GM18502 (cell line): ENCODE data around the gene LGI1.

Experiments used
- ATAC-seq: cut with Tn5 transposase; IDR thresholded peaks from one replicate; pipeline ENCODE4 v1.9.1; 2021; ENCODE audit warnings: mild to moderate bottlenecking; ENCODE audit not compliant: unreplicated experiment, poor library complexity

LGI1 gene

DNA sequence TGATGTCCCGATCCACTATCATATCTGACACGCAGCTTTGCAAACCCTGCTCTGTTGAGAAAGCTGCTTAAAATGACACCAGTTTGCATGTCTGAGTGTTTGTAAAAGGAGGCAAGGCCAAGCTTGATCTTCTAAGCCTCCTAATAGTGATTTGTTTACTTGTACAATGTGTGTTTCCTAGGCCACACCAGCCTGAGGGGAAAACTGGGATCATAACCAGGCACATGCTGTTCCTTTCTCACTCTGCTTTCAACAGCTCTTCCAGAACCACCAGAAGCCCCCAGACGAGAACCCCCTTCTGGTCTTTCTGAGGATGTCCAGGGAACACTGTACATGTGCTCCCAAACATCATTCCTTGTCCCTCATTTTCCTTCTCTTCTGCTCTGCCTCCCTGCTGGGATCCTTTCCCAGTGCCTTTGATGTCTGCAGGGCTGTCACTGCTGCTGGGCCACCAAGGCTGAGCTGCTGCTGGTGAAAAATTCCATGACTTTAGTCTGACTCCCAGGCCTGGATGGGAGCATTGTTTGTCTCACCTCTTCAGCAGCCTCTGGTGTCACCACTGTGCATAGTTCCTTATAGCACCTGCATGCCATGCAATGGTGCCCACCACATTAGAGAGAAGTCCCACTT, 4.0 kb upstream of the LGI1 start:
- no peak for ATAC-seq

DNA sequence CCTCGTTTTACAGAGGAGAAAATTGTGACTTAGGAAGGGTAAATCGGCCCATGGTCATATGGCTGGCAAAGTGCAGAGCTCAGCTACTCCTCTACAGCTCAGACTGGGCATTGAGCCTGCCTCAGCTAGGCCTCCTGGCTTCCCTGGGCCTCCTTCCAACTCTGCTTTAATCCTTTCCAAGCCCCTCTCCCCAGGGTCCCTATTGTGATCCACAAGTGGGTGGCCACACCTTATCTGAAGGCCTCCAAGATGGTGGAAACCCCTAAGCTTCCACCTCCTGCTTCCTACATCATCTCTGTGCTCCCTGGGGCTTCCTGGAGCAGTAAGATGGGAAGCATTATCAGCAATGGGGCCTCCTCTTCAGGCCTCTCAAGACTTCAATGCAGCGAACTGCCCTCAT, 3.0 kb upstream of the LGI1 start:
- ATAC-seq, result no peak

- ATAC-seq, result no peak
These were observed 2.2 kb upstream of the LGI1 start for GRCh38 chr10:93755443-93756116.

DNA sequence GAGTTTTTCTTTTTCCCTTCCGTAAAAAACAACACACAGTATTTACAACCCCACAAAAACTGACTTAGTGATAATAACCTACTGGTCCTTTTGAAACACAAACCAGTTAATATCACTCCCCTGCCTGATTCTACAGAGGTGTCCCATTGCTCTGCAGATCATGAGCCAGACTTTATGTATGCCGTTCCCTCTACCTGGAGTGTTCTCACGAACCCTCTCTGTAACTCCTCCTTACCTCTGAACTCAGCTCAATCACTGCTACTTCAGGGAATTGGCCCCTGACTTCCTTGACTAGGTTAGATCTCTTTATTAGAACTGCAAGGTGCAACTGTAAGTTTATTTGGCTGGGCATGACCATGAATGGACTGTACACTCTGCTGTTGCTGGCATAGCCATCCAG, 1.6 kb upstream of the LGI1 start:
- no peak for ATAC-seq

- no peak for ATAC-seq
These were observed 600 bp upstream of the LGI1 start for GRCh38 chr10:93757136-93757535.

- ATAC-seq, result no peak
These were observed 761 bp downstream of the LGI1 start for GRCh38 chr10:93758508-93758885.

GRCh38 chr10:93758891-93759410, 1.2 kb downstream of the LGI1 start:
- no peak for ATAC-seq

DNA sequence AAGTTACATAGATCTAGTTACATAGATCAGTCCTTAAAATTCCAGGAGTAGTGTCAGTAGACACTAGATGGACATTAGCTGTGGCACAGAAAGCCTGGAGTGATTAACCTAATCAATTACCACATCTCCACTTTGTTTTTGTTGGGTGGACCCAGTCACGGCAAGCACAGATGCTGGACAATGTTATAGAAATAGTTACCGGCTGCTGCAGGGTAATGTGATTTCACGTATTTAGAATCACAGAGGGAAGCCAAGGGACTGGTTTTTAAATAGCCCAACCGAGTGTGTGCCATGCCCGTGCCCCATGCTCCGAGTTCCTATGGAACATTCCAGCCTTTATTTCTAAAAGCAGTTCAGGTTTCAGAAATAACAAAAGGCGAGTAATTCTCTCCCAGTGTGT, 2.8 kb downstream of the LGI1 start:
- no peak for ATAC-seq

GRCh38 chr10:93762979-93763391, 5.2 kb downstream of the LGI1 start:
- ATAC-seq, result no peak

DNA sequence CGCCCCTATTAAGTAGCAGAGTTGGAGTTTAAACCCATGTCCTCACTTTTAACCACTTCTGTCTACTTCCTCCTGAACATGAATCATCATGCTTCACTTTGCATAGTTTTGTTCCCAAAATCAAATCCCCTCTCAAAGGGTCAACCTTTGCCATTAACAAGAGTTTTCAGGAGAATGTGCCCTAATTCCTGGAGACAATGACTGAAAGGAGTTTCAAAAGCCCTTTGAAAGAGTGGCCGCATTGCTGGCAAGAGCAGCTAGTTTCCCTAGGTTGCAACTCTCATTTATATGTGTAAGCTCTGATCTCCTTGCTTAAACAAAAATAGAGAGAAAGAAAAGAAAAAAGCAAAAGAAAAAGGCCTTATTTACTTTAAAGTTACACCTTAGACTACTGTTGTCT, 9.2 kb downstream of the LGI1 start:
- ATAC-seq, result no peak

DNA sequence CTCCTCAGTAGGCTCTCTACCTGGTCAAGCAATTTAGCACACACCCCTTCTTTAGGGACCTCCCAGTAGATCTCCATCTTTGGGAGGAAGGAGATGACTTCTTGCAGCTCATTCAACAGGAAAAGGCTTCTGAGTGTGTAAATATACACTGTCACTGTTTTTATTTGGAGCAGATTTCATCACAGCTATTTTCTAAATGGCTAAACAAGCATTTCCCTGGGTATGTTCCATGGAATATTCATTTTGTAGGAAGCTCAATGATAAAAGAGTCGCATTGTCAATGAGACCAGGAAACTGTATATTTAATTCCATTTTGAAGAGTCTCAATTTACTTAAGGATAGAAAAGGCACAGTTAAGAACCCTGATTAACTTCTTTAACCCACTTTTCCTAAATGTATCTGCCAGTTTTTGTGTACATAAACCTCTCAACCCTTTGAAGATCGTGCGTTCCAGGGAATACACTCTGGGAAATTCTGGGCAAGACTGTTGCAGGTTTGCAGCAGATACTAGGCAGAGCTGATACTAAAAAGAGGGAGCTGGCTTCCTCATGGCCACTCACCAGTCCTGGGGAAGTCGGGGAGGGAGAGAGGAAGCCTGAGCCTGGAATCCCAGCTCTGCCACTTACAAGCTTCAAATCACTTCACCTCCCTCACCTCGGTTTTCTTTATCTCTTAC, 10.1 kb downstream of the LGI1 start:
- ATAC-seq, result no peak

- ATAC-seq, result no peak
These were observed 11.2 kb downstream of the LGI1 start for GRCh38 chr10:93768892-93769291.

- no peak for ATAC-seq
These were observed 13.6 kb downstream of the LGI1 start for GRCh38 chr10:93771354-93771753.

DNA sequence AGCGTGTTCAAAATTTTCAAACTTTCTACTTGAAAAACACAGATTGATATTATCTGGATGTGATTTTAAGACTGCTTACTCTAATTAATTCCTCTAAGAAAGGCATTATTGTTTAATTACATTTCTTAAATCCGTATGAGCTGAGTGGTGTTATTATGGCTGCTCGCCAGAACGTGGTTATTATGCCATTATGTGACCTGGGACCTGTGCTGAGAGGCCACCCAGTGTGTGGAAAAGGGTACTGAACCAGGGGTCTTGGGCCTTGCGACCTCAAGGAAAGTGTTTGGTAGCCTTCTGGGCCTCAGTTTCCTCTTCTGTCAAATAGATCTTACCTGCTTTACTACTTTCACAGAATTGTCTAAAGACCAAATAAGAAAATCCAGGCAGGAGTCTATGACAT, 15.4 kb downstream of the LGI1 start:
- ATAC-seq, result no peak

GRCh38 chr10:93773705-93774104, 16.0 kb downstream of the LGI1 start:
- no peak for ATAC-seq

DNA sequence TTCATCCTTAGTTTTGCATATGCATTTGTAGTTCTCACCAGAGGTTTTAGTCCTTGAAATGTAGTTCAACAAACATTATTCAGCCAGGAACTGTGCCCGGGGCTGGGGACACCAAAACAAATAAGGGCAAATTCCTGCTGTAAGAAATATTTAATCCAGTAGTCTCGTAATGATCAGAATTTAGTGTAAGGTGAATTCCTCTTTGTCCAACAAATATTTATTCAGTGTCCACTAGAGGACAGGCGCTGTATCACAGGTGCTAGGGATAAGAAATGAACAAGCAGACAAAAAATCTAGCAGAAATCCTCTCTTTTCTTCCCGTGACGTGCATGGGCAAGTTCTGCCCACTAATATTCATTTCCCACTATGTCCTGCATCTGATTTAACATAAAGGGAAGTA, 17.6 kb downstream of the LGI1 start:
- no peak for ATAC-seq

GRCh38 chr10:93777092-93777491, 19.4 kb downstream of the LGI1 start:
- no peak for ATAC-seq

GRCh38 chr10:93784059-93784458, 26.3 kb downstream of the LGI1 start:
- ATAC-seq, result no peak

- no peak for ATAC-seq
These were observed 30.9 kb downstream of the LGI1 start for GRCh38 chr10:93788413-93789208.

DNA sequence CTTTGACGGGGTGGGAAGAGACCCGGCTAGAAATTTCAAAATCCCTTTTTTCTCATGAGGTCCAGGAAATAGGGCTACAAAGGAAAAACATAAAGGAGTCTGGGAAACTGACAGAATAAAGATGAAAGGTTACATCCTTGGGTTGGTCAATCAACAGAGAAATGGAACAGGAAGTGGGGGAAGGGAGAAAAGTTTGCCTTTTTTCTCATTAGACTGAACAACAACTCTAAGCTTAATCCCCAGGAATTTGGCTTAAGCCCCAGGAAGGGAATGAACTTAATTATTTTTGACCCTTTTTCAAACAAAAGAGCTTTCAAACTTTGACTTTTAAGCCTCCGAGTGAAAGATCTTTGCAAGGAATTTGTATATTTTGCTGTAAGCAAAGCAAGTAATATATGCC, 32.7 kb downstream of the LGI1 start:
- no peak for ATAC-seq

DNA sequence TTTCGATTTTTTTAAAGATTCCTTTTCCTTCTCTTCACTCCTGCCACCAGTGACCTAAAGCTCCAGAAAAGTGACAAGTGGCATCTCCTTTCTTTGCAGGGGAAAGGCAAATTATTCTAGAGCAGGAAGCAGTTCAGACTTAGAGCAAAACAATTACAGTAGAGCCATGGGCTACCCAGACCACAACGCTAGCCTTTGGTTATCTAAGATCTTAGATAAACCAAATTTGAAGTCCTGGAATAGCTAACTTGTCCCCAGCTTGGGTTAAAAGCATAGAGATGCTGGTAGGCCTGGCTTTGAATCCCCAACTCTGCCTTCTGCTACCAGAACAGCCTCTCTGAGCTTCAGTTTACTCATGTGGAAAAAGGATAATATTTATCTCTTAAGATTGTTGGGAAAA, 38.4 kb downstream of the LGI1 start:
- no peak for ATAC-seq
